HG03575 (cell line): ENCODE results near the gene ORM2.
"Not testable (repeated sequence)": the region's sequence is repeated elsewhere in the genome, so short reads cannot be mapped to it uniquely, and the experiment has no call there.

Source experiments
- ATAC-seq: cut with Tn5 transposase; IDR thresholded peaks from one replicate; pipeline ENCODE4 v1.9.1; 2021; ENCODE audit not compliant: unreplicated experiment, insufficient number of reproducible peaks, low FRiP score; ENCODE audit errors: extremely low read depth

Gene ORM2

DNA sequence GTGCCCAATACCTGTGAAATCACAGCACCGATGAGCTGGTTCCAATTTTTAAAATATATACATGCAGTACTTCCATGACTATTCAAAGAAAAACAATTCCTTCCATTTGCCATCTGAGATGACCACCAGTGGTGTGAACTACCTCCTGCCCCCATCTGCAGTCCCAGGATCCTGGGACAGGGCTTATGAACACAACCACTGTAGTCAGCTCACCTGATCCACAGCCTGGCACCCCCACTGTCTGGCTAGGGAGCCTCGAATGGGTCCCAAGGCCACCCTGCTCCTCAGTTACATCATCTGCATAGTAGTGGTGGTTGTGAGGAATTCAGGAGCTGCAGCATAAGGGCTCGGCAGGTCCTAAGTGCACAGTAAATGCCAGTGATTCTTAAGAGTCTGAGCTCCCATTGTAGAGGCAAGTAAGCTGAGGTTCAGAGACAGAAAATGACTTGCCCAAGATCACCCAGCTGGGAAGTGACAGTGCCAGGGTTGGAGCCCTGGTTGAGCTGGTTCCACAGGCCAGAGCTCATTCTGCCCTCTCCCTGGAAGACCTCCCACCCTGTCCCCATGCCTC, 3.9 kb upstream of the ORM2 start:
- ATAC-seq: not testable (repeated sequence)

DNA sequence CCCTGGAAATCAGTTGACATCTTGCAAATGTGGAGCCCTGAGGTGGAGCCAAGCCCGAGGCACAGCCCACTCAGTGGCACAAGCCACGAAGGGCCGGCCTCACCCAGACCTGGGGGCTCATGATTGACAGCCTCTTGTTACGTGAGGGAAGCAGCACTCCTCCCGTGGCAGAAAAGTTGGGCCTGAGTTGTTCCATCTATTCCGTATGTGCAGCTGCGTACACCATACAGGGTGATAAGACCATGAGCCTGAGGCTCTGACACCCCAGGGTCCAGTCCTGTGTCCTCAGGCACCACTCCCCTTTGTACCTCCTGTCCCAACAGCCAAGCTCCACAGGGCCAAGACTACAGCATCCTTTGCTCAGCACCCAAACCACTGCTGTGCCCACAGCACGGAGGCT, 1.9 kb upstream of the ORM2 start:
- ATAC-seq: no peak

DNA sequence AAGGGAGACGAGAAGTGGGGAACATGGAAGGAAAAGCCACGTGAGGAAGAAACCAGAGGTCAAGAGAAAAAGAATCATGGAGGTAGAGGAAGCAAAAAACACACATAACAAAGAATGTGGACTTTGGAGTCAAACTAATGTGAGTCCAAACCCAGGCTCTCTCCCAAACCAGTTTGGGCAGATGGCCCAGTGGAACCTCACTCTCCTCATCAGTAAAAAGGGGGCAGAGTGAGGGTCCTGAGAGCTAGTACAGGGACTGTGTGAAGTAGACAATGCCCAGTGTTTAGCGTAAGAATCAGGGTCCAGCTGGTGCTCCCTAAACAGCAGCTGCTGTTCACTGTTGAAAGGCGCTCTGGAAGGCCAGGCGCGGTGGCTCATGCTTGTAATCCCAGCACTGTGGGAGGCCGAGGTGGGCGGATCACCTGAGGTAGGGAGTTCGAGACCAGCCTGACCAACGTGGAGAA, 1.3 kb upstream of the ORM2 start:
- not testable (repeated sequence) for ATAC-seq

DNA sequence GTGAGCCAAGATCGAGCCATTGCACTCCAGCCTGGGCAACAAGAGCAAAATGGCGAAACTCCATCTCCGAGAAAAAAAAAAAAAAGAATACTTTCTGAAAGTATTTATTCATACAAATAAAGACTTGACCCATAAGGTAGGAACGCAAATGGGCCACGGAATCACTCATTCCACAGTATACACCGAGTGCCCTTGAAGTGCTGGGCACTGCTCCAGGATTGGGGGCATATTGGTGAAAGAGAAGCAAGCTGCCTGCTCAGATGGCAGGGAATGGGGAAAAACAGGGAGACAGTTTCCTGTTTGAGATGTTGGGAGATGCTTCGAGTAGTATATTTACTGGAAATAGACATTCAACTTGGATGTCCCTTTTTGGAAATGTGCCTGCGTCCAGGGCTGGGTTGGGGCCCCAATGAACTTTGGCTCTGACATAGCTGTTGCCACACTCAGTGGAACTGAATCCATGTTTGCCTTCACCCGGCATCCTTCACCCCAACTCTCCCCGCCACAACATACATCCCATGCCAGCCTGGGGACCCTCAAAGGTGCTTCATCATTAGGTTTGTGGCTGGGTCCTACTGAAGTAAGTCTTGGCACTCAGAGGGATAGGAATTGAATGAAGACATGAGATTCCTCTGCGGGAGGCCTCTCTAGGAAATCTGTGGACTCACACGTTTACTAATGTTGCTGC, 588 bp upstream of the ORM2 start:
- ATAC-seq: not testable (repeated sequence)

DNA sequence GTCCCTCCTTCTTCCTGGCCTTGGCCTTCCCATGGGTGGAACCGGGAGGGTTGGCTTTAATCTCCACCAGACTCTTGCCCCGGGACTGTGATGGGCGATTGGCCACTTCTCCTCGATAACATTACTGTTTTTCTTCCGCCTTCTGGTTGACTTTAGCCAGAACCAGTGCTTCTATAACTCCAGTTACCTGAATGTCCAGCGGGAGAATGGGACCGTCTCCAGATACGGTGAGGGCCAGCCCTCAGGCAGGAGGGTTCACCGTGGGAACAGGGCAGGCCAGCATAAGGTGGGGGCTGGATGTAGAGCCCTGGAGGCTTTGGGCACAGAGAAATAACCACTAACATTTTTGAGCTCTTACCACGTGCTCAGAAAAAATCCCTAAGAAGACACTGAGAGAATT, 967 bp downstream of the ORM2 start:
- no peak for ATAC-seq

DNA sequence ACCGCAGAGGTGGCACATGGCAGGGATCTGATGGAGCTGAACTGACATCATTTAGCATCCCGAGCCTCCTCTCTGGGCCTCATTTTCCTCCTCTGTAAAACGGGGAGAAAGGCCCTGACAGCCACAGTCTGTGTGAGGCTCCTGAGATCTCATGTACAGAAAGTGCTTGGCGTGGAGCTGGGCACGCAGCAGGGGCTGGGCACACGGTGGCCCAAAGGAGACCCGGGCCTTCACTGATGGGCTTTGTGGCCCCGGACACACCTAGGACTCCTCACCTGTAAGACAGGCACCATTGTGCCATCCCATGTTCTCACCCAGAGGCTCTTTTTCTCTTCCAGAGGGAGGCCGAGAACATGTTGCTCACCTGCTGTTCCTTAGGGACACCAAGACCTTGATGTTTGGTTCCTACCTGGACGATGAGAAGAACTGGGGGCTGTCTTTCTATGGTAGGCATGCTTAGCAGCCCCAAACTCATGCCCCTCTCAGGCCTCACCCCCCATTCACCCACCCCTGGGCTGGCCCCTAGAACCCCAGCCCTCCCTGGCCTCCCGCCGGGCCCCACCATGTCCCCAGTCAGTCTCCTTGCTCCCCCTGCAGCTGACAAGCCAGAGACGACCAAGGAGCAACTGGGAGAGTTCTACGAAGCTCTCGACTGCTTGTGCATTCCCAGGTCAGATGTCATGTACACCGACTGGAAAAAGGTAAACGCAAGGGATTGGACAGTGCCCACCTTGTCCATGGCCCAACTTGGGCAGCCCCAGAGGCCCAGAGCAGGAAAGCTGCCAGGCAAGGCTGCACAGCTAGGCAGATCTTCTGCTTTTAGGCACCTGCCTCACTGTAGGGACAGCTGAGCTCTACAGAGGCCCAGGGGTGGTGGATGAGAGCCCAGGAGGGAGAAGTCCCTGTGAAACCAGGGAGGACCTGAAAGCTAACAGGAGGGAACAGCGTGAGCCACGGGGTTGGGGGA, 1.8 kb downstream of the ORM2 start:
- not testable (repeated sequence) for ATAC-seq

DNA sequence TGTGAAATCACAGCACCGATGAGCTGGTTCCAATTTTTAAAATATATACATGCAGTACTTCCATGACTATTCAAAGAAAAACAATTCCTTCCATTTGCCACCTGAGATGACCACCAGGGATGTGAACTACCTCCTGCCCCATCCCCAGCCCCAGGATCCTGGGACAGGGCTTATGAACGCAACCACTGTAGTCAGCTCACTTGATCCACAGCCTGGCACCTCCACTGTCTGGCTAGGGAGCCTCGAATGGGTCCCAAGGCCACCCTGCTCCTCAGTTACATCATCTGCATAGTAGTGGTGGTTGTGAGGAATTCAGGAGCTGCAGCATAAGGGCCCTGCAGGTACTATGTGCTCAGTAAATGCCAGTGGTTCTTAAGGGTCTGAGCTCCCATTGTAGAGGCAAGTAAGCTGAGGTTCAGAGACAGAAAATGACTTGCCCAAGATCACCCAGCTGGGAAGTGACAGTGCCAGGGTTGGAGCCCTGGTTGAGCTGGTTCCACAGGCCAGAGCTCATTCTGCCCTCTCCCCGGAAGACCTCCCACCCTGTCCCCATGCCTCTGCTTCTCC, 2.9 kb downstream of the ORM2 start:
- not testable (repeated sequence) for ATAC-seq

DNA sequence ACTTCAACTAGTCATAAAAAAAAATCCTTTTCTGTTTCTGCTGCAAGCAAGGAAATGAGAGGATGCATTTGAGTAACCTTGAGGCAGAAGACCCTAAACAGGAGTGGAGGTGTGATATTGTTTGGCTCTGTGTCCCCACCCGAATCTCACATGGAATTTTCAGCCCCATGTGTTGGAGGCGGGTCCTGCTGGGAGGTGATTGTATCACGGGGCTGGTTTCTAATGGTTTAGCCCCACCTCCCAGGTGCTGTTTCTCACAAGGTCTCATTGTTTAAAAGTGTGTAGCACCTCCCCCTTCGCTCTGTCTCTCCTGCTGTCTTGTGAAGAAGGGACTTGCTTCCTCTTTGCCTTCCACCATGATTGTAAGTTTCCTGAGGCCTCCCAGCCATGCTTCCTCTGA, 4.0 kb downstream of the ORM2 start:
- ATAC-seq: not testable (repeated sequence)

DNA sequence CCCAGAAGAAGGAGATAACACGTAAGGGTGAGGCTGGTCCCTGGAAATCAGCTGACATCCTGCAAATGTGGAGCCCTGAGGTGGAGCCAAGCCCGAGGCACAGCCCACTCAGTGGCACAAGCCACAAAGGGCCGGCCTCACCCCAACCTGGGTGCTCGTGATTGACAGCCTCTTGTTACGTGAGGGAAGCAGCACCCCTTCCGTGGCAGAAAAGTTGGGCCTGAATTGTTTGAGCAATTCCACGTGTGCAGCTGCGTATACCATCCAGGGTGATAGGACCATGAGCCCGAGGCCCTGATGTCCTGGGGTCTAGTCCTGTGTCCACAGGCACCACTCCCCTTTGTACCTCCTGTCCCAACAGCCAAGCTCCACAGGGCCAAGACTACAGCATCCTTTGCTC, 4.8 kb downstream of the ORM2 start:
- ATAC-seq: no peak

DNA sequence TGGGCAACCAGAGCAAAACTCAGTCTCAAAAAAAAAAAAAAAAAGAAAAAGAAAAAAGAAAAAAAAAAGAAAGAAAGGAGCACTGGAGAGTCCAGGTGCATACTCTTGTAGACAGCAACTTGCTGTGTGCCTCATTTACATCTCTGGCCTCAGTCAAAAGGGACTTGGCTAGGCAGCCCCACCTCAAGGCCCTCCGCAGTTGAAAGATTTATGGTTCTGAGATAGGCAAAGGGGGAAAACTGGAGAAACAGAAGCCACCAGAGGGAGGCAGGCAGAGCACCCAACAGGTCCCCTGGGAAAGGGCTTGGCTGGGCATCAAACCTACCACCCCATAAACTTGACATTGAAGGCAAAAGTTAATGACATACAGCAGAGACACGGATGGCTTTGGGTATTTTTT, 6.1 kb downstream of the ORM2 start:
- ATAC-seq: no peak

DNA sequence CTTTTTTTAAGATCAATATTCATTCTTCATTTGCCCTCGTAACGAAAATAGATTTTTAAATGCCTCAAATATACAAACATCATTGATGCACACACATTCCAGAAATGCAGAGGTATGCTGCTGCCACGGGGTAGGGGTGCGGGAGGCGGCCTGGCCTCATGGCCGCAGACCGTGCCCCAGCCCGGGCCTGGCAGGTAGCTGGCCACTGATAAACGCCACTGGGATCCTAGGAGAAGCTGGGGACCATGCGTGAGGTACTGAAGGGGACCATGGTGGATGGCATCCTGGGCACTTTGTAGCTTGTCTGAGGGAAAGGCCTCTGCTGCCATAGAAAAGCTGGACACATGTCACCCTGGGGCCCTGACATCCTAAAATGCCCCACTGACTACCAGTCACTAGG, 6.5 kb downstream of the ORM2 start:
- no peak for ATAC-seq

DNA sequence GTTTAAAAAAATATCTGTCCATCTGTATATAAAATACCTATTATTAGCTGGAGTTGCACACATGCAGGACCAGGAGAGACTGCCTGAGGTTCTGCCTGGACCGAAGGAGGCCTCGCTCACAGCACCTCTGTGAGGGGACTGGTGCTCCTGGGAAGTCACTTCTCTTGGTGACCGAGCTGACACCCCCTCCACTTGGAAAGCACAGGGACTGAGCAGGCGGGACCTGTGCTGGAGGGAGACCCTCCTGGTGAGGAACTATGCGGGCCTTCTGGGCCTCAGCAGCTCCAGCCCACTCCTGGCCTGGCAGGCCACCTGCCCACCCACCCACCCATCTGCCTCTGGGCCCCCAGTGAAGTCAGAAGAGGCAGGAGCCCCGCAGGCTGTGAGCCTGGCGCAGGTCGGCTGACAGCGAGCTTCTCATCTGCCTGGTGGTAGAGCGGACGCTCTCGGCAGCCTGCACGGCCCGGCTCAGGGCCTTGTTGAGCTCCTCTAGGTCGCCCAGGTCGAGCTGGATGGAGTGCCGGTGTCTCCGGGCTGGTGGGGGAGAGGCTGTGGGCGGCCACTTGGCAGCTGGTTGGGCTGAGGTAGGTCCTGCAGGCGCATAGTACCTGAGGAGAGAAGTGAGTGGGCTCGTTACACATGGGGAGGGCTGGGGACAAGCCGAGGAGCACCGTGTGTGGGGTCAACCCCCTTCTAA, 7.2 kb downstream of the ORM2 start:
- ATAC-seq: no peak

DNA sequence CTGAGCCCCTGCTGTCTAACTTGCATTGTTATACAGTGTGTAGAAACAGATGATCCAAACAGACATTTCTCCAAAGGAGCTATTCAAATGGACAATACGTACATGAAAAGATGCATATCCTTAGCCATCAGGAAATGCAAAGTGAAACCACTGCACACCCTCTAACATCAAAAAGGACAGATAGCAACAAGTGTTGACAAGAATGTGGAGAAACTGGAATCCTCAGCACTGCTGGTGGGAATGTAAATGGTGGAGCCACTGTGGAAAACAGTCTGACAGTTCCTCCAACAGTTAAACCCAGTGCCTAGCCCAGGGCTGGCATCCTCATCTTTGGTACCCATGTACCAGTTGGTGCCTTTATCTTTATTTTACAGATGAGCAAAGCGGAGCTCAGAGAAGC, 8.5 kb downstream of the ORM2 start:
- ATAC-seq: no peak

DNA sequence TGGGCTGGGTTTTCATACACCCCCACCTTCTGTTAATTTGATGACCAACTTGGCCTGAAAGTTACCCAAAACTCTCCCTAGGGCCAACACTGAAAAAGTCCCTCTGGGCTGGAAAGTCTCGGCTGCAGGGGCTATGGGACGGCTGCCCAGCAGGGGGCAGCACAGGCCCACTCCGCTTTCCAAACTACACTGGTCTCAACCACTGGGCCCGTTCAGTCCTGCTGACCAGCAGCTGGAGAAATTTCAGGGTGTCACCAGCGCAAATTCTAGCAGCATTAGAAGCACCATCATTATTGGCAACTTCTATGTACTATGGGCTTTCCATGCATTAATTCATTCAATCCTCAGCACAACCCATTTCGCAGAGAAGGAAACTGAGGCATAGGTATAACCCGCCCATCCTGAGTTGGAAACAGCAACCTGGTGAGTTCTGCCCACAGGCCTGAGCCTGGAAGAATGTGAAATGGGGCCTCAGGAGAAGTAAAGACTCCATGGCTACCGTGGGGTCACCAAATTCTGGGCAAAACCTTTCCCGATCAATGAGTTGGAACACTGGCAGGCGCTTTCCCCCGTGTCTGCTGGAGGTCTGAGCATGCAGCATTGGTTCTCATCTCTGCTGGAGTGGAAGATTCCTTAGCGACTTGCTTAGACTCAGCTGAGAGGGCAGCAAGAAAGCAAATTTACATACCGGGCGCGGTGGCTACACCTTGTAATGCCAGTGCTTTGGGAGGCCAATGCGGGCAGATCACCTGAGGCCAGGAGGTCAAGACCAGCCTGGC, 9.7 kb downstream of the ORM2 start:
- ATAC-seq: no peak

DNA sequence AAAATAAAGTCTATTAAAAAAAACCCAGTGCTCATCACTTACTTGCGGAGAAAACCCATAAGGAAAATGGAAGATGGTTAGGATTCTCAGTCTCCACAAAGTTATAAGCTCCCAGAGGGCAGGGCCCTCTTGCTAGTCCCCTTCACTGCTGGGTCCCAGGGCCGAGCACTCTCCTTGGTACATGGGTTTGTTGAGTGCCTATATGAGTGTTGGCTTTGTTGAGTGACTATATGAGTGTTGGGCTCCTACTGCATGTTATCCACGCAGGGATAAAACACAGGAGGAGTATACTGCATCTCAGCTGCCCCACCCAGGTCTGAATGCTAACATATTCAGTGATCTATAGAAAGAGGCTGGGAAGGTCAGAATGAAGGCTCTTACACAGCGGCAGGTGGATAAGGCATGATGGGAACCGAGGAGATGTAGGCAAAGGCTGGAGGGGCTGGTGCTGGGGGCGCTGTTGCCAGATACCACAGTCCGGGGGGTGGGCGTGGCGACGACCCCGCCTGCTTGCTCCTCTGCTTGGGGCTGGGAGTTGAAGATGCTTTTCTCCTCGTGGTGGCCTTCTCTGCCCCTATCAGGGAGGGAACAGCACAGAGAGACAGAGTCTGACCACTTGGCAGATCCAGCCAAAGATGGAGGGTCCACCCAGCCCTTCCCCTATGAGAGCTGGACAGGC, 11.6 kb downstream of the ORM2 start:
- no peak for ATAC-seq

DNA sequence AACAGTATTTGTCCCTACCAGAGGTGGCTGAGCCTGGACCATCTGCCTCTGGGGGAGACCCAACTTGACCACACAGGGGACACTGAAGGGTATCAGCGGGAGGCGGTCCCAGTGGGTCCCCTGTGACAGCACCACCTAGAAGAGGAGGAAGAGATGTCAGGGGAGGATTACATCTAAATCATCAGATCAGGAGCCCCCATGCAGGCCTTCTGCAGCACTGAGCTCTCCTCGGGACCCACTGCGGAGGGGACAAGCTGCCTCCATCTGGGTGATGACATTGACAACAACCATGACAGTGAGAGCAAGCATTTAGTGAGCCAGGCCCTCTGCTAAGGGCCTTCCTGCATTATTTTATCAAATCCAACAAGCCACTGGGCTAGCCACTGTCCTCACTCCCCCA, 12.3 kb downstream of the ORM2 start:
- no peak for ATAC-seq

DNA sequence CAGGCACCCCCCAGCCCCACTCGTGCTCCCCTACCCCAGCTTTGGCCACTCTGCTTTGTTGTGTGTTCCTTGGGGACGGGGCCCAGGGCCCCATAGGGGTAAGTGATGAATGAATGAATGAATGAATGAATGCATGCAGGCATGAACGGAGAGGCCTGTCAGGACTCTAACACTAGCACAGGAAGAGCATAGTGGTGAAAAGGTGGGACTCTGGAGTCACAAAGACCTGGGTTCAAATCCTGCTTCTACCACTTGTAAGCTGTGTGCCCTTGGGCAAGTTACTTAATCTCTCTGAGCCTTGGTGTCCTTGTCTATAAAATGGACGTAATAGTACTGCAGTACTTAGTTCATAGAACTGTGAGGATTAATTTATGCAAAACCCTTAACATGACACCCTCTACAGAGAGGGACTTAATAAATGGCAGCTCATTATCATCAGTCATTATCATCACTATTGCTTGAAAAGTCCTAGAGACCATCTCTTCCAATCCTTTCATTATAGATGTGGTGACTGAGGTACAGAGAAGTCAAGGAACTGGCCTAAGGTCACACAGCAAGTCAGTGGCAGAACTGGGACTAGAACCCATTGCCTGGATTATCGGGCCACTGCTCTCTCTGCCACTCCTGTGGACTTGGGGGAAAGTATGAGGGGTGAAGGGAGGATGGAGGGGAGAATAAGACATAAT, 13.2 kb downstream of the ORM2 start:
- no peak for ATAC-seq
